Measurements from ENCODE around the gene SPNS2. TPM values are rescaled to one million over a fixed set of nuclear protein-coding genes. Genes with fewer than 3 reads are reported as not detected.

SPNS2 gene
- total RNA-seq, 1 experiment from 2014 or later = 1.6 TPM

- Histone ChIP-seq H3K27ac (ENCODE audit: low read depth, low read length) (no peak overlapping the region), H3K27me3 (ENCODE audit: insufficient read depth, low read length) (no peaks in the 10 kb centered on the region), H3K4me2 (ENCODE audit: low read length) (no peak overlapping the region), H3K36me3 (ENCODE audit: control insufficient read depth in 1 of 2, insufficient read depth in 2 of 2, low read length in 2 of 2) (peaks cover 19 to 44% of the 10 kb centered on the region in 2 experiments; a peak in 3 of 4 replicates), H4K20me1 (ENCODE audit: insufficient read depth) (no peaks in the 10 kb centered on the region; the same call in 1 of the 2 replicates), H3K4me3 (replicated peaks in 1 of 2; ENCODE audit: low read depth in 1 of 2, low read length in 2 of 2) (no peak overlapping the region), H3K9me3 (ENCODE audit: control insufficient read depth in 1 of 2, insufficient read depth in 1 of 2, low read depth in 1 of 2, low read length in 2 of 2) (no peaks in the 10 kb centered on the region), H2AFZ (ENCODE audit: low read depth, low read length, poor library complexity, severe bottlenecking) (no peak overlapping the region), H3K9me2 (ENCODE audit: insufficient read depth) (no peaks in the 10 kb centered on the region), H3K9ac (ENCODE audit: low read length) (no peak overlapping the region), H3K79me2 (ENCODE audit: insufficient read depth, low read length) (no peaks in the 10 kb centered on the region; the same call in 1 of the 2 replicates), H3K4me1 (ENCODE audit: control insufficient read depth in 1 of 2, insufficient read depth in 2 of 2, low read length in 2 of 2) (peaks cover 6 to 9% of the 10 kb centered on the region in 2 experiments; a peak in 3 of 4 replicates)
- TF ChIP-seq FOSL1 (IDR thresholded peaks at IDR 0.05; ENCODE audit: low read depth) = no peak
- TF ChIP-seq ZNF274 (IDR thresholded peaks at IDR 0.05; ENCODE audit: low read depth, low read length) = no peak
- no peak for TF ChIP-seq POLR2A (IDR thresholded peaks at IDR 0.05; ENCODE audit: borderline replicate concordance, extremely low read depth, insufficient read depth, insufficient read length)
- TF ChIP-seq TCF7L2 (IDR thresholded peaks at IDR 0.05; ENCODE audit: borderline replicate concordance, extremely low read depth, insufficient read depth, insufficient read length) = no peak
- TF ChIP-seq JUND (IDR thresholded peaks at IDR 0.05) = no peak
- no peak for TF ChIP-seq EGR1 (IDR thresholded peaks at IDR 0.05; ENCODE audit: low read depth)
- no peak for TF ChIP-seq ATF3 (IDR thresholded peaks at IDR 0.05)
- TF ChIP-seq REST (IDR thresholded peaks at IDR 0.05; ENCODE audit: low read depth) = no peak
- no peak for TF ChIP-seq SIN3A (IDR thresholded peaks at IDR 0.05; ENCODE audit: low read depth)
- no peak for TF ChIP-seq YY1 (IDR thresholded peaks at IDR 0.05; ENCODE audit: extremely low read depth, insufficient replicate concordance, low read depth, low read length)
- TF ChIP-seq POLR2AphosphoS5 (IDR thresholded peaks at IDR 0.05; ENCODE audit: low read depth, low read length) = no peak
- TF ChIP-seq MAX (IDR thresholded peaks at IDR 0.05) = no peak
- TF ChIP-seq CEBPB (IDR thresholded peaks at IDR 0.05; ENCODE audit: low read depth) = no peak
- no peak for TF ChIP-seq RAD21 (IDR thresholded peaks at IDR 0.05; ENCODE audit: low read depth)
- no peak for TF ChIP-seq CTCF (IDR thresholded peaks at IDR 0.05 in 2 of 3, conservative IDR thresholded peaks at IDR 0.05 in 1 of 3; ENCODE audit: borderline replicate concordance in 1 of 3, insufficient read depth in 1 of 3, low read depth in 2 of 3, low read length in 2 of 3)
- POLR2A ChIA-PET = no interaction called here
- DNase-seq (ENCODE audit: low read depth, low spot score) (no peak), ATAC-seq (no peak)
- CTCF ChIA-PET = no interaction called here
- RAD21 ChIA-PET (ENCODE audit: low non-redundant PET in 1 of 2, low total read pairs in 2 of 2, uncharacterized antibody in 2 of 2, unreplicated experiment in 2 of 2) = no interaction called here
- intact Hi-C loops (cut with micrococcal nuclease) = no loop called here
- no TSS peak for BruUV-seq (replicated peaks)
Measured at GRCh38 chr17:4539025-4539424, 40.3 kb downstream of the SPNS2 start.

All from HCT116 (cell line).